ENCODE measurements around the gene ZNF488. TPM values are rescaled to one million over a fixed set of nuclear protein-coding genes. Genes with fewer than 3 reads are reported as not detected.

ZNF488 gene
- total RNA-seq, 3 donors from 2014 or later: 0.47 to 1.6 (median 1.4) TPM

GRCh38 chr10:47359626-47360418 is 24.3 kb downstream of the ZNF488 start:
- TF ChIP-seq CTCF (IDR thresholded peaks at IDR 0.05): no peak
- H3K36me3 ChIP-seq (ENCODE audit: low read depth): no peaks in the 10 kb centered on the region
- H3K9me3 ChIP-seq: no peaks in the 10 kb centered on the region
- DNase-seq (no peak), ATAC-seq (no peak)
- intact Hi-C loops (cut with DNase I, micrococcal nuclease): no loop called here
- H3K4me1 ChIP-seq (ENCODE audit: low read depth): no peaks in the 10 kb centered on the region
- no peak overlapping the region for H3K4me3 ChIP-seq

GRCh38 chr10:47359101-47359500 is 25.0 kb downstream of the ZNF488 start:
- Histone ChIP-seq H3K4me3 (no peak overlapping the region), H3K9me3 (no peaks in the 10 kb centered on the region), H3K4me1 (ENCODE audit: low read depth) (no peaks in the 10 kb centered on the region), H3K36me3 (ENCODE audit: low read depth) (no peaks in the 10 kb centered on the region)
- intact Hi-C loops (cut with DNase I, micrococcal nuclease): no loop called here
- DNase-seq (no peak), ATAC-seq (no peak)
- TF ChIP-seq CTCF (IDR thresholded peaks at IDR 0.05): no peak

- no peak for DNase-seq
- no peak for TF ChIP-seq CTCF (IDR thresholded peaks at IDR 0.05)
- Histone ChIP-seq H3K4me1 (ENCODE audit: low read depth) (no peaks in the 10 kb centered on the region), H3K36me3 (ENCODE audit: low read depth) (no peaks in the 10 kb centered on the region), H3K9me3 (no peaks in the 10 kb centered on the region), H3K4me3 (no peak overlapping the region)
- intact Hi-C loops (cut with DNase I, micrococcal nuclease): no loop called here
- ATAC-seq: no peak
Observed at GRCh38 chr10:47358457-47358856, 25.6 kb downstream of the ZNF488 start.

GRCh38 chr10:47357911-47358310 is 26.2 kb downstream of the ZNF488 start:
- no peak for TF ChIP-seq CTCF (IDR thresholded peaks at IDR 0.05)
- no peaks in the 10 kb centered on the region for H3K36me3 ChIP-seq (ENCODE audit: low read depth)
- intact Hi-C loops (cut with DNase I, micrococcal nuclease): no loop called here
- DNase-seq (no peak), ATAC-seq (no peak)
- H3K4me1 ChIP-seq (ENCODE audit: low read depth): no peaks in the 10 kb centered on the region
- H3K9me3 ChIP-seq: no peaks in the 10 kb centered on the region
- no peak overlapping the region for H3K4me3 ChIP-seq

GRCh38 chr10:47357131-47357582 is 26.9 kb downstream of the ZNF488 start:
- Histone ChIP-seq H3K36me3 (ENCODE audit: low read depth) (no peaks in the 10 kb centered on the region), H3K4me3 (no peak overlapping the region), H3K4me1 (ENCODE audit: low read depth) (no peaks in the 10 kb centered on the region), H3K9me3 (no peaks in the 10 kb centered on the region)
- TF ChIP-seq CTCF (IDR thresholded peaks at IDR 0.05): no peak
- ATAC-seq (no peak), DNase-seq (no peak)
- intact Hi-C loops (cut with DNase I, micrococcal nuclease): no loop called here
